Common myeloid progenitor, CD34-positive (primary cell): ENCODE results near the gene LARGE2.

Experiments used
- CTCF ChIA-PET: fragments of 350-600 bp; sonication (Branson Sonifier 250); formaldehyde crosslinking; loops from one replicate; lab custom pipeline; 2021; ENCODE audit warnings: antibody characterized with exemption; lab: Charles Lee
- POLR2A ChIA-PET: fragments of 350-600 bp; sonication (Branson Sonifier 250); formaldehyde crosslinking; loops from one replicate; lab custom pipeline; 2021; ENCODE audit warnings: antibody characterized with exemption; lab: Charles Lee
- DNase-seq, 3 donors: peaks; one replicate each; pipeline versions ENCODE4 v3.0.0 to v3.0.0-alpha.2; 2013
- H3K27ac ChIP-seq, 2 experiments: 1 replicate in 1 of 2; 2 replicates in 1 of 2; pipeline ENCODE4 v1.7.0; 2013; ENCODE audit warnings: inconsistent platforms in 2 of 2, low read length in 2 of 2, mild to moderate bottlenecking in 2 of 2, low read depth in 1 of 2, moderate library complexity in 1 of 2; ENCODE audit not compliant: severe bottlenecking in 2 of 2, insufficient read depth in 1 of 2, poor library complexity in 1 of 2
- H3K27me3 ChIP-seq, 5 experiments: replicated peaks in 2 of 5; 1 replicate in 3 of 5; 2 replicates in 2 of 5; pipeline versions ENCODE4 v1.6.1 to v1.7.0; 2013; ENCODE audit warnings: low read length in 4 of 5, mild to moderate bottlenecking in 2 of 5, moderate library complexity in 2 of 5, inconsistent platforms in 1 of 5; ENCODE audit not compliant: insufficient read depth in 5 of 5, control insufficient read depth in 4 of 5
- H3K36me3 ChIP-seq, 4 experiments: 1 replicate in 2 of 4; 2 replicates in 2 of 4; pipeline versions ENCODE4 v1.6.1 to v1.7.0; 2013; ENCODE audit warnings: low read length in 3 of 4, control low read depth in 1 of 4, mild to moderate bottlenecking in 1 of 4; ENCODE audit not compliant: control insufficient read depth in 4 of 4, insufficient read depth in 4 of 4
- H3K4me1 ChIP-seq, 4 experiments: 1 replicate in 3 of 4; 2 replicates in 1 of 4; pipeline versions ENCODE4 v1.6.1 to v1.7.1; 2013; ENCODE audit warnings: low read length in 3 of 4, mild to moderate bottlenecking in 3 of 4, control low read depth in 1 of 4, inconsistent platforms in 1 of 4, moderate library complexity in 1 of 4; ENCODE audit not compliant: control insufficient read depth in 4 of 4, insufficient read depth in 4 of 4; ENCODE audit errors: control extremely low read depth in 1 of 4
- H3K4me3 ChIP-seq, 7 experiments: 1 replicate in 4 of 7; 2 replicates in 3 of 7; pipeline versions ENCODE4 v1.5.1 to v1.7.0; 2013; ENCODE audit warnings: mild to moderate bottlenecking in 7 of 7, low read length in 6 of 7, moderate library complexity in 6 of 7, inconsistent platforms in 2 of 7, low read depth in 2 of 7, control low read depth in 1 of 7; ENCODE audit not compliant: insufficient read depth in 4 of 7, control insufficient read depth in 1 of 7; ENCODE audit errors: extremely low read depth in 1 of 7
- H3K9me3 ChIP-seq, 5 experiments: 1 replicate in 4 of 5; 2 replicates in 1 of 5; pipeline versions ENCODE4 v1.6.1 to v1.7.1; 2013; ENCODE audit warnings: low read length in 4 of 5, mild to moderate bottlenecking in 2 of 5, inconsistent platforms in 1 of 5, low read depth in 1 of 5, moderate library complexity in 1 of 5; ENCODE audit not compliant: control insufficient read depth in 4 of 5, insufficient read depth in 2 of 5; ENCODE audit errors: control extremely low read depth in 1 of 5
- WGBS: methylation state at CpG from one replicate; pipeline ENCODE4 v1.1.5; 2013; ENCODE audit not compliant: insufficient coverage; 5-methylcytosine and 5-hydroxymethylcytosine counted together

The LARGE2 gene

DNA sequence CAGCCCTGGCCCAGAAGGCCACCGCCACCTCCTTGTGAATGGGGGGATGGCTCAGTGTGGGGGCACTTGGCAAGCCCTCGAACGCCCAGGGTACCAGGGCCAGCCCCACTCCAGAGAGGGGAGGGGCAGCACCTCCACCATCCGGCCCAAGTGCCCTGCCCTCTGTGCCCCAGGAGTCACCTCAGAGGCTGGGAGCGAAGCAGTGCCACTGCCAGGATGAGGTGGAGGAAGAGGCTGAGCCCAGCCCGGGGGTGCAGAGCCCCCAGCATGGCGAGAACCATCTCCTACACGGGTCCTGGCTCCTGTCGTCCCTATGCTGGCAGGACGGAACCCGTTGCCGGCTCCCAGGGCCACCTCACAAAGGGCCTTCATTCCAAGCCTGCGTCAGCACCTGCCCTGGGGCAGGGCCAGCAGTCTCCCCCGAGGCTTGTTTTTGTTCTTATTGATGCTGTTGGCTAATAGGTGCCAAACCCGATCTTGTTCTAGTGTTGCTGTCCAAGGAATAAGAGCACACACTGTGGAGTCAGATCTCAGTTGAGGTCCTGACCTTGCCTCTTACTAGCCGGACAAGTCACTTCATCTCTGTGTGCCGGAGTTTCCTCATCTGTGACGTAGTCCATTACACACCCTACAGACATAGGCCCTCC lies 15.4 kb upstream of the LARGE2 start, which contains the start of gene FREY1:
FREY1 (minus strand) TSS at position 307 of the 647 bp plus-strand sequence; CDS start at position 281, 26 bp downstream.
- Histone ChIP-seq H3K36me3 (peaks cover 0 to 27% (median 22%) of the 10 kb centered on the region in 4 experiments), H3K9me3 (no peaks in the 10 kb centered on the region), H3K4me1 (peaks cover 0 to 11% (median 2%) of the 10 kb centered on the region in 4 experiments), H3K27ac (no peak within 1 kb of the TSS), H3K27me3 (peaks cover 0 to 3% (median 0%) of the 10 kb centered on the region in 5 experiments), H3K4me3 (no peak within 1 kb of the TSS)
- POLR2A ChIA-PET: interaction anchor here (0.6 kb wide), 1 partner anchor 765 kb away, joined by 3 read pairs; no protein-coding TSS in a partner anchor
- CTCF ChIA-PET: no interaction called here
- no peak for DNase-seq
- 79% methylated on average over 14 of the region's 18 CpGs for WGBS

GRCh38 chr11:45907911-45908370 lies 14.5 kb upstream of the LARGE2 start:
- ChIA-PET CTCF (no interaction called here), POLR2A (no interaction called here)
- Histone ChIP-seq H3K4me1 (peaks cover 0 to 11% (median 2%) of the 10 kb centered on the region in 4 experiments), H3K9me3 (no peaks in the 10 kb centered on the region), H3K4me3 (no peak overlapping the region), H3K27ac (no peak overlapping the region), H3K27me3 (no peaks in the 10 kb centered on the region), H3K36me3 (peaks cover 0 to 32% (median 24%) of the 10 kb centered on the region in 4 experiments)
- WGBS: 92% methylated on average over 8 of the region's 8 CpGs
- DNase-seq: no peak

DNA sequence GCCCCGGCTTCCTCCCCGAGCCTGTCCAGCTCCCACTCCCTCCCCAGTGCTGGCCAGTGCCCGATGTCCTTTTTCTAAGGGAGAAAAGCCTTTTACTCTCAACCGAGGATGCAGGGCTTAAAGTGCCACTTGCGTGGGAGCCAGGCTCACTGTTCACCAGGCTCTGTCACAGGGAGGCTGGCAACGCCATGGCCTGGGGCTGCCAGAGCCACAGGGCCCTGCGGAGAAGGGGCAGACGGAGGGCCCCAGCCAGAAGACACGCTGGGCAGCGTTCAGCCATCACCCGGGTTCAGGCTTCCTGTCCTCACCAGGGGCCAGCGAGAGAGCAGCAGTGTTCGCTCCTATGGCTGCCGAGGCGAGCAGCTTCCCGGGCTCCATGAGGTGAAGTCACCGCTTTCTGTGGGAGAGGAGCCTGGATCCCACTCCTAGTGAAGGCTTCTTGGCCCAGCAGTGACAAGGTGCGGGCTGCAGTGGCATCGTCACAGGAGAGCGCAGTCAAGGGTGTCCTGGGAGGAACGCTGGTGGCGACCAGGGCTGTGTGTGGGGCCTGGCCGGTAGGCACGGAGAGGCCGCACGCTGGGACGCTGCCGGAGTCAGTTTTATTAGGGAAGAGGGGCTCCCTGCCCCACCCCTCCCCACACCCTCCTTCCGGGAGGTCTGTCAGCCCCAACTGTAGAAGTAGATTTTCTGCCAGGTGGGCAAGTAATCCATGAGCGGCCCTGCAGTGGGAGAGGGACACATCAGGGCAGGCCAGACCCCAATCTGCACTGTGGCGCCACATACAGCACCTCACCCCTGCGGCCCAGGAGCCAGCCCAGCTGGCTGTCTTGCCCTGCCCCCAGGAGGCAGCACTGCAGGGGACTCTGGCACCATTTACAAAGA lies 12.6 kb upstream of the LARGE2 start:
- Histone ChIP-seq H3K27me3 (no peaks in the 10 kb centered on the region), H3K36me3 (peaks cover 0 to 51% (median 38%) of the 10 kb centered on the region in 4 experiments), H3K27ac (no peak overlapping the region), H3K9me3 (no peaks in the 10 kb centered on the region), H3K4me1 (peaks cover 0 to 11% (median 2%) of the 10 kb centered on the region in 4 experiments), H3K4me3 (no peak overlapping the region)
- WGBS: 92% methylated on average over 32 of the region's 32 CpGs
- ChIA-PET POLR2A (no interaction called here), CTCF (interaction anchor here (1.0 kb wide), 1 partner anchor 12 kb away, joined by 3 read pairs; no protein-coding TSS in a partner anchor)
- no peak for DNase-seq

GRCh38 chr11:45910623-45911022 lies 11.8 kb upstream of the LARGE2 start:
- H3K36me3 ChIP-seq: peaks cover 0 to 59% (median 43%) of the 10 kb centered on the region in 4 experiments
- CTCF ChIA-PET: no interaction called here

DNA sequence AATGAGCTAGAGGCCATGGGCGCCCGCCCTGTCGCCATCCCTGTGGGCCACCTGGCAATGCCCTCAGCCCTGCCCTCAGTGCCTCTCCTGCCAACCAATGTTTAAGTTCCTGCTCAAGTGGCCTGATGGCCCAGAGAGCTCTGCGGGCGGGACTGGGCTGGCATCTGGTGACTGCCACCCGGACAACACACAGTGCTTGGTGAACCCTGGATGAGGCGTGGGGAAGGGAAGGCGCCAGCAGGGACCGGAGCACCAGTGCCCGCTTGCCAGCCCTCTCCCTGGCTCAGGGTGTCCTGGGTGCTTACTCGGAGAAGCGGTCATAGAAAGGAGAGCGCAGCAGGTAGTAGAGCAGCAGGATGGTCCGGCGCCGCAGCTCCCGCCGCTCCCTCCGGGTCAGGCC lies 8.9 kb upstream of the LARGE2 start:
- no peak overlapping the region for H3K4me3 ChIP-seq
- no peaks in the 10 kb centered on the region for H3K9me3 ChIP-seq
- no peak overlapping the region for H3K27ac ChIP-seq
- peaks cover 0 to 62% (median 46%) of the 10 kb centered on the region in 4 experiments for H3K36me3 ChIP-seq
- DNase-seq: no peak
- CTCF ChIA-PET: interaction anchor here (0.7 kb wide), 1 partner anchor 32 kb away, joined by 3 read pairs; no protein-coding TSS in a partner anchor
- no peaks in the 10 kb centered on the region for H3K27me3 ChIP-seq
- 97% methylated on average over 18 of the region's 19 CpGs for WGBS
- POLR2A ChIA-PET: no interaction called here
- peaks cover 4 to 17% (median 14%) of the 10 kb centered on the region in 4 experiments for H3K4me1 ChIP-seq

More at GRCh38 chr11:45910623-45911022, 11.8 kb upstream of the LARGE2 start:
- 97% methylated on average over 9 of the region's 9 CpGs for WGBS
- no peak overlapping the region for H3K27ac ChIP-seq
- H3K4me3 ChIP-seq: no peak overlapping the region
- POLR2A ChIA-PET: no interaction called here
- H3K27me3 ChIP-seq: no peaks in the 10 kb centered on the region
- DNase-seq: no peak
- H3K4me1 ChIP-seq: peaks cover 0 to 8% (median 2%) of the 10 kb centered on the region in 4 experiments
- no peaks in the 10 kb centered on the region for H3K9me3 ChIP-seq

GRCh38 chr11:45913942-45914635 lies 8.4 kb upstream of the LARGE2 start:
- Histone ChIP-seq H3K27ac (no peak overlapping the region), H3K27me3 (no peaks in the 10 kb centered on the region), H3K36me3 (peaks cover 0 to 62% (median 45%) of the 10 kb centered on the region in 4 experiments), H3K9me3 (no peaks in the 10 kb centered on the region), H3K4me3 (no peak overlapping the region), H3K4me1 (peaks cover 4 to 22% (median 20%) of the 10 kb centered on the region in 4 experiments)
- 93% methylated on average over 21 of the region's 22 CpGs for WGBS
- no peak for DNase-seq
- POLR2A ChIA-PET: no interaction called here
- CTCF ChIA-PET: interaction anchor here (0.7 kb wide), 1 partner anchor 32 kb away, joined by 3 read pairs; no protein-coding TSS in a partner anchor
